ENCODE data around the gene PLA2G4D. TPM values are rescaled to one million over a fixed set of nuclear protein-coding genes. Genes with fewer than 3 reads are reported as not detected.

The PLA2G4D gene
- total RNA-seq, 1 donor from 2014 or later: not detected

DNA sequence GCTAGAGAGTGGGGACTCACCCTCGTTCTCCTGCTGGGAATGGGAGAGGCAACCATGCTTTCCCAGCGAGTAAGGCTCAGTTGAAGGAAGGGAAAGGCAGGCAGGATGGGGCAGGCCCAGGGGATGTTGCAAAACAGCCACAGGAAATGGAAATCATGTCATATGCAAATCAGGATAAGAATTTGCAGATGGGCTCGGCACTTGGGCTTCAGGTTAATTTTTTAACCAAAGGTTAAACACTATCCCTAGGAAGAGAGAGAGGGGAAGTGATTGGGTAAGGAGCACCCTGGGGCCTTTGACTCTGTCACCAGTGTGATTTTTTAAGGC lies 59.0 kb downstream of the PLA2G4D start:
- peak; percentile 49 for DNase-seq (ENCODE audit: extremely low spot score, unreplicated experiment)
- TF ChIP-seq, protein P1, sequence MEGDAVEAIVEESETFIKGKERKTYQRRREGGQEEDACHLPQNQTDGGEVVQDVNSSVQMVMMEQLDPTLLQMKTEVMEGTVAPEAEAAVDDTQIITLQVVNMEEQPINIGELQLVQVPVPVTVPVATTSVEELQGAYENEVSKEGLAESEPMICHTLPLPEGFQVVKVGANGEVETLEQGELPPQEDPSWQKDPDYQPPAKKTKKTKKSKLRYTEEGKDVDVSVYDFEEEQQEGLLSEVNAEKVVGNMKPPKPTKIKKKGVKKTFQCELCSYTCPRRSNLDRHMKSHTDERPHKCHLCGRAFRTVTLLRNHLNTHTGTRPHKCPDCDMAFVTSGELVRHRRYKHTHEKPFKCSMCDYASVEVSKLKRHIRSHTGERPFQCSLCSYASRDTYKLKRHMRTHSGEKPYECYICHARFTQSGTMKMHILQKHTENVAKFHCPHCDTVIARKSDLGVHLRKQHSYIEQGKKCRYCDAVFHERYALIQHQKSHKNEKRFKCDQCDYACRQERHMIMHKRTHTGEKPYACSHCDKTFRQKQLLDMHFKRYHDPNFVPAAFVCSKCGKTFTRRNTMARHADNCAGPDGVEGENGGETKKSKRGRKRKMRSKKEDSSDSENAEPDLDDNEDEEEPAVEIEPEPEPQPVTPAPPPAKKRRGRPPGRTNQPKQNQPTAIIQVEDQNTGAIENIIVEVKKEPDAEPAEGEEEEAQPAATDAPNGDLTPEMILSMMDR (conservative IDR thresholded peaks at IDR 0.05): no peak
- Mint-ChIP-seq H3K9me3 (no peaks in the 10 kb centered on the region), H3K36me3 (no peaks in the 10 kb centered on the region), H3K4me3 (no peak overlapping the region), H3K4me1 (ENCODE audit: unreplicated experiment) (no peaks in the 10 kb centered on the region), H3K27ac (no peak overlapping the region), H3K27me3 (peaks cover 12% of the 10 kb centered on the region)

DNA sequence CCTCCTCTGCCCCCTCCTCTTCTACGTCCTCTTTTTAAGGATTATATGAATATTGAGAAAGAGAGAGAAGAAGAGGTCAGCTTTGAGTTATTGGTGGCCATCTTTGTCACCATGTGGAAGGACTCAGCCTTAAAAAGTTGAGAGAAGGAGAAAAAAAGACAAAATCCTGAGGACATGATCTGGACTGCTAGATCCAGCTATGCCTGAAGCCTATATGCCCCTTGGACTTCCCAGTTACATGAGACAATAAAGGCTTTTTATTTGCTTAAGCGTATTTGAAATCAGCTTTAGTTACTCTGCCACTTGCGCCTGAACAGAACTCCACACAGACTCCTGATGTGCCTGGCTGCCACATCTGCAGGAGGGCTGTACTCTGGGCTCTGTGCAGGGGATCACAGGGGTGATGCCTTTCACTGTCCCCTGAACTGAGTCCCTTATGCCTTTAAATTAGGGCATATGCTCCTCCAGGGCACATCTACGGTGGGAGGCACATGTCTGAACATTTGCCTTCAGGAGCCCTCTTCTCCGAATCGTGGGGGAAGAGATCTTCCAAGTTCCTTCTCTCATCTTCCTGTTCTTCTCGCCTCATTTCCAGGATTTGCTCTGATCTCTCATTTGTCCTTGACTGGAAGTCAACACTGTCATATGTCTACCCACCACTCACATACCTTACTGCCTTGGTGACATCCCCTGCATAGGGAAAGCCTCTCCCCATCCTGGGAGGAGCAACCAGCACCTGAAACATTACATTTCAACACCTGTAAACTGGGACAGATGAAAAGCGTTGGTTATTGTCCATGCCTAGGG lies 59.5 kb downstream of the PLA2G4D start:
- H3K4me1 Mint-ChIP-seq (ENCODE audit: unreplicated experiment): no peaks in the 10 kb centered on the region
- no peak overlapping the region for H3K4me3 Mint-ChIP-seq
- no peaks in the 10 kb centered on the region for H3K9me3 Mint-ChIP-seq
- no peak for DNase-seq (ENCODE audit: extremely low spot score, unreplicated experiment)
- no peaks in the 10 kb centered on the region for H3K36me3 Mint-ChIP-seq
- H3K27ac Mint-ChIP-seq: no peak overlapping the region
- TF ChIP-seq, protein P1 (conservative IDR thresholded peaks at IDR 0.05): no peak
- H3K27me3 Mint-ChIP-seq: peaks cover 13% of the 10 kb centered on the region

DNA sequence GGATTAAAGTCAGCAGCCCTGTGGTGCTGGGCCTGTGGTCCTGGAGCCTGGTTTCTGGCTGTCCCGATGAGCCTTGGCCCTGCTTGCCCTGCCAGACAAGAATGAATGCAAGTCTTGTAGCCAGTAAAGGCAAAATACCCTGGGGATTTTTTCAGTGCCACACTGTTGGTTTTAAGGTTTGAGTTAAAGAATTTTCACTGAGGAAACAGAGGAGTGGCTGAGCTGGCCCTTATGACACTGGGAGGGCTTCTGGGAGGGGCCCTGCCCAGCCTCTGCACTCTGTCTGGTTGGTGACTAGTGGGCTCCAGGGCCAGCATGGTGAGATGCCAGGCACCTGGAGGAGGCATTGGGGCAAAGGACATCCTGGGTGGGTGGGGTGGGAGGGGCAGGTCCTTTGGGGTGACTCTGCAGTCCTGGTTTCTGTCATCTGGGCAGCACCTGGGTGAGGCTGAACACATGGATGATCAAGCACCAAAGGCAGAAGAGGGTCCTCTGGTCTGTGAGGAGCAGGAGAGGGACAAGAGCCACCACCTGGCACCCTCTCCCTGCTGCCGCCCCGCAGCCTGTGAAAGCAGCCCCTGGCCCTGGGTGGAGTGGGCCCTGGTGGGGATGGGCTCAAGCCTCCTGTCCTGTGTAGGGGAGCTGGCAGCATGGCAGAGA lies 61.0 kb downstream of the PLA2G4D start:
- Mint-ChIP-seq H3K9me3 (no peaks in the 10 kb centered on the region), H3K36me3 (no peaks in the 10 kb centered on the region), H3K4me3 (no peak overlapping the region), H3K4me1 (ENCODE audit: unreplicated experiment) (no peaks in the 10 kb centered on the region), H3K27ac (no peak overlapping the region), H3K27me3 (peaks cover 15% of the 10 kb centered on the region)
- TF ChIP-seq, protein P1 (conservative IDR thresholded peaks at IDR 0.05): no peak
- no peak for DNase-seq (ENCODE audit: extremely low spot score, unreplicated experiment)

DNA sequence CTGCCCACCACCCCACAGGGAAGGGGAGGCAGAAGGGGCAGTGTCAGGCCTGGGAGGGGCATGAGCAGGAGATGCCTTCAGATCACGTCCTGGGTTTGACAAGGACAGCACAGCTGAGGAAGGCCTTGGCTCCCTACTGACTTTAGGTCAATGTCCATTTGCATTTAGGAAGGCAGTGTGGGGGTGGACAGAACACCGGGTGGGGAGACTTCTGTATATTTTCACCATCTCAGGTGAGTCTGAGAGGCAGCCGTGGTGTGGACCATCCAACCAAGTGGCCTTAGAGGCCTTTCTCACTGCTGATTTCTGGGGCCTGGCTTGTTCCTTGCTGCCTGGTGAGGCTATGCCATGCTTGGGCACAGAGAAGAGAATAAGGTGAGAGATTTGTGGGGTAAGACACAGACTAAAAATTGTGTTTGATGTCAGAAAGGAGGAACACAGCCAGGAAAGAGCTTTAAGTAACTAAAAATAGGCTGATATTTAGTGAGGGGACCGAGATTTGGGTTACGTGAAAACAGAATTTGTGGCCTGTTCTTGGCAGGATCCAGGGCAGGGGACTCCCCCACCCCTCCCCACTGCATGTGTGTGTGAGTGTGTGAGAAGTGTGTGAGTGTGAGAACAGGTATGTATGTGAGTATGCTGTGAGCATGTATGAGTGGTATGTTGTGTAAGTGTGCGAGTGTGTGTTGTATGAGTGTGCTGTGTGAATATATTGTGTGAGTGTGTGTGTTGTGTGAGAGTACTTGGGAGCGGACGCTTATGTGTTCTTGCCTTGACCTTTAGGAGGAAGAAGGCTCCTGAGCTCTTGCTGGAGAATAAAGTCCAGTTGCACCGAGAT lies 61.8 kb downstream of the PLA2G4D start:
- no peaks in the 10 kb centered on the region for H3K4me1 Mint-ChIP-seq (ENCODE audit: unreplicated experiment)
- H3K27me3 Mint-ChIP-seq: peaks cover 19% of the 10 kb centered on the region
- H3K27ac Mint-ChIP-seq: no peak overlapping the region
- H3K9me3 Mint-ChIP-seq: no peaks in the 10 kb centered on the region
- no peak for DNase-seq (ENCODE audit: extremely low spot score, unreplicated experiment)
- H3K4me3 Mint-ChIP-seq: no peak overlapping the region
- H3K36me3 Mint-ChIP-seq: no peaks in the 10 kb centered on the region
- TF ChIP-seq, protein P1 (conservative IDR thresholded peaks at IDR 0.05): no peak

DNA sequence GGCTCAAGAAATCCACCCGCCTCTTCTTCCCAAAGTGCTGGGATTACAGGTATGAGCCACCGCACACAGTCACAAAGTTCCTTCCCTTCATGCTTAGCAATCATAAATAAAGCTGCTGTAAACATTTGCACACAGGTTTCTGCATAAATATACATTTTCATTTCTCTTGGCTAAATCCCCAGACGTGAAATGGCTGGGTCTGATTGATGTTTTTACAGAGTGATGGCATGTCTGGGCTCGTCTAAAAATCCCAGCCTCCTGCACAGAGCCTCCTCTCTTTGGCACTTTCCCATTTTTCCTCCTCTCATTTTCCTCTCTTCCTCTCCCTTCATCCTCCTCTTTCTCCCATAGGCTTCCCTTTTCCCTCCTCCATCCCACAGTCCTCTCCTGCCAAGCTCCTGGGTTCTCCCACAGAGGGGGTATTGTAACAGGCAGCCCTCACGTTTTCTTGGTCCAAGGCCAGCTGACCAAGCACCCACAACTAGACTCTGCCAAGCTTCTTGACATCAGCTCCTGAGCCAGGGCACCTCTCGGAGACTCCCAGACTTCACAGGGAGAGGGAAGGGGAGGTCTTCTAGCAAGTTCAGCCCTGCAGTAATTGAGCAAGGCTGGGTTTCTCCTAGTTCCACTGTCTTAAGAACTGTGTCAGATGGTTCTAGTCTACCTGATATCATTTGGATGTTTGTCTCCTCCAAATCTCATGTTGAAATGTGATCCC lies 63.0 kb downstream of the PLA2G4D start:
- Mint-ChIP-seq H3K27ac (no peak overlapping the region), H3K36me3 (no peaks in the 10 kb centered on the region), H3K27me3 (peaks cover 24% of the 10 kb centered on the region), H3K4me3 (no peak overlapping the region), H3K4me1 (ENCODE audit: unreplicated experiment) (no peaks in the 10 kb centered on the region), H3K9me3 (no peaks in the 10 kb centered on the region)
- DNase-seq (ENCODE audit: extremely low spot score, unreplicated experiment): no peak
- TF ChIP-seq, protein P1 (conservative IDR thresholded peaks at IDR 0.05): no peak

Data from type B pancreatic cell (in vitro differentiated cells).